Anterior cingulate cortex (tissue), 58 donors: ENCODE data around the gene S100A7A.

ENCODE experiments used
- DNase-seq, 58 donors: peaks; one replicate each; lab custom pipeline; 2025; lab: John Stamatoyannopoulos, UW

Gene S100A7A

DNA sequence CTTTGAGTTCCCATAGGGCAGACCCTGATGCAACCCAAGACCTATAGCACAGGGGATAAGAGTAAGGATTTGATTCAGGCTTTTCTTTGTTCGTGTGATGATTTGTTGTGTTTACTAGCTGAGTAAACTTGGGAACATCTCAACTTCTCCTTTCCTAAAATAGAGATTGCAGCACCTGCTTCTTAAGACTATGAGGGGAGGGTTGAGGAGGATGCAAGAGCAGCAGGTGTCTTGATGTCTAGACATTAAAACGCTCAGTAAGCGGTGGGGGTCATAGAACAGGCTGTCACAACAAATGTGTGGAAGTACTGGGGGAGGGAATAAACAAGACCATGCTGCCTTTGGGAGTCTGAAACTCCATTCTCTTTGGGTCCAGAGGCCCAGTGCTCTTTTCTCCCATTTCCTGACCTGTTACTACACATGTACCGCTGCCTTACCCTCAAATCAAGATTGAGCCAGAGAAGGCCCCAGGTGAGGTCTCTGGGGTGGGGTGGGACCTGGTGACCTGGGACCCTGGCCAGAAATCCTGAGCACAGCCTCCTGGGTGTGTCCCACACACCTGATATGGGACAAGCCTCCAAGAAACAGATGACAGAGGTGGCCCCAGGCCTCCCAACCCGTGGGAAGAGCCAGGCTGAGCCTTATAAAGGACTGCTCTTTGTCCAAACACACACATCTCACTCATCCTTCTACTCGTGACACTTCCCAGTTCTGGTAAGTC, at the start of gene S100A7A:
Gene S100A7A (plus strand): TSS at position 671 of the 721 bp plus-strand sequence. CDS start 1,563 bp downstream, outside the sequence.
- DNase-seq: no peak

DNA sequence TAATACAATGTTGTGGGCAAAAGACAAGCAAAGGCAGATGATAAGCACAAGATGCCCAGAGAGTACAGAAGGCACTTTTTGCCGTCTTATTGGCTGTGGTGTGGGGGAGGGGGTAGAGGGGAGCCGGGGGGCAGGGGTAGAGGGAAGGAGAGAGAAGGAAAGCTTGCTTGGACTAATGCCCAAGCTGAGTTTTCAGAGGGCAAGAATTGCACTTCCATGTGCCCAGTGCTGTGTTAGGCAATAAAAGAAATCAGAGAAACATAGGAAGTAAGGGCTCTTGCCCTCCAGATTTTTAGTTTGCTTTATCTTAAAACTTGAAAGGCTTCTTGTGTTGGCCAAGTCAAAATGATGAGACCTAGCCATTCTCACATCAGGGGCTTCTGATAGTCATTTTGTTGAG, 49.2 kb upstream of the S100A7A start:
- no peak for DNase-seq

DNA sequence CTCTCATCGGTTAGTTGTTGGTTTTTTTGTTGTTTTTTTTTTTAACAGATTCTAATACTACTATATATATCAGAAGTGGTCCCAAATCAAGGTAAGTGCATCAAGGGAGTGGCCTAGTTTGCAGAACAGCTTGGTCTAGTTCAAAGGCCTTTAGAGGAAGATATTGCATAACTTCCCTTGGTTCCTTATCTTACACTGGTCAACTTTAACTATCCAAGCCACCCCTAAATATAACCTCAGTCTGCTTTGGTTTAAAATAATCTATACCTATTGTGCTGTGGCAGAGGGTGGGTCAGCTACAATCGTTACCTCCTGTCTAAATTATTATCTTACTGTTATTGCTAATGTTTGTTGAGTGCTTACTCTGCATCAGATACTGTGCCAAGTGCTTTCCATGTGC, 47.8 kb upstream of the S100A7A start:
- DNase-seq: no peak

DNA sequence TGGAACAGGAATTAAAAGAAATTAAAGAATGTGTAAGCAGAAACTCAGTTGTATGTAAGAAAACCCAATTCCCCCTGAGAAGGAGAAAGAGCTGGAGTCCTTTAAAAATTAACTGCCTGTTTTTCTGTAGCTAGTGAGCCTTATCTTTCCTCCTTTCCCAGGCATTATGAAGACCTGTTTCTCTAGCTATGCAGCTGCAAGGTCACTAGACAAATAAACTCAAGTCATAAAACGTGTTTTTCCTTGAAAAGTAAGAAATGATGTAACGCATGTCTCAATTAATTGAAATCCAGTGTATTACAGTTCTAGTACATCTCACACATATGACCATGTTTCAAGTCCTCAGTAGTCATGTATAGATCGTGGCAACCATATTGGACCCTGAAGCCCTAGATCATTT, 46.2 kb upstream of the S100A7A start:
- no peak for DNase-seq

DNA sequence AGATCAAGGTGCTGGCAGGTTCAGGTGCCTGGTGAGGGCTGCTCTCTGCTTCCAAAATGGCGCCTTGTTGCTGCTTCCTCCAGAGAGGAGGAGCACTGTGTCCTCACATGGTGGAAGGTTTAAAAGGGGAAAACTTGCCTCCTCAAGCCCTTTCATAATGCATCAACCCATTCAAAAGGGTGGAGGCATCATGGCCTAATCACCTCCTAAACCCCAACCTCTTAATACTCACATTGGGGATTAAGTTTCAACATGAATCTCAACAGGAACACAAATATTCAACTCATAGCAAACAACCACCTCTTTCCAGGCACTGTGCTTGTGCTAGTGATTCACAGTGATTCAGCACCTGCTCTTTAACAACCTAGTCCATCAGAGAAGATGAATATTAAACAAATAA, 45.1 kb upstream of the S100A7A start:
- DNase-seq: no peak

DNA sequence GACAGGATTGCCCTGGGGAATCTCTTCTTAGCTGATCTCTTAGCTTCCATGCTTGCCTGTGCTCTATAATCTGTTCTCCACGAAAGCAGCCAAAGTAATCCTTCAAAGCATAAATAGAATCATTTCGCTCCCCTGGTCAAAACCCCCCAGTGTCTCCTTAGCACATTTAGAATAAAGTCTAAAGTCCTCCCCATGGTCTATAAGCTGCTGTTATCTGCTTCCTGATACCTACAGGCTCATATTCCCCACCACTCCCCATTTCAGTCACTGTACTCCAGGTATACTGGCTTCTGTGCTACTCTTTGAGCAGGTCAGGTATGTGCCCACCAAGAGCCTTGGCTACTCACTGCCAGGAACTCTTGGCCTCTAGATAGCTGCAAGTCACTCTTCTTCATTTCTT, 43.7 kb upstream of the S100A7A start:
- DNase-seq: no peak

DNA sequence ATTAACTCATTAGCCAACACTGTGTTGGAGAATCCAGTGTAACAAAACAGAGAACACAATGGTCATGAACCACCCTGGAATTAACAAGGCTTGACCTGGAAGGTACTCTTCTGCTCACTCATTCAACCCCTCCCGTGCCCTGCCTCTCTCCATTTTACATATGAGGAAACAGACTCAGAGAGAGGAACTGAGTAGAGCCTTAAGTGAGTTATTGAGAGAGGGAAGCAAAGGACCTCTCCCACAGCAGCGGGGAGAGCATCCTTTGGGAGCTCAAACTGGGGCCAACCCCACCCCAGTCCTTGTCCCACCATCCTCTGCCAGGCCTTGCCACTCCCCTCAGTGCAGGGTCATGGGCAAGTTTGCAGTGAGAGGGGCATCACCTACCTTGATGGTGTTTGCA, 42.2 kb upstream of the S100A7A start:
- no peak for DNase-seq

DNA sequence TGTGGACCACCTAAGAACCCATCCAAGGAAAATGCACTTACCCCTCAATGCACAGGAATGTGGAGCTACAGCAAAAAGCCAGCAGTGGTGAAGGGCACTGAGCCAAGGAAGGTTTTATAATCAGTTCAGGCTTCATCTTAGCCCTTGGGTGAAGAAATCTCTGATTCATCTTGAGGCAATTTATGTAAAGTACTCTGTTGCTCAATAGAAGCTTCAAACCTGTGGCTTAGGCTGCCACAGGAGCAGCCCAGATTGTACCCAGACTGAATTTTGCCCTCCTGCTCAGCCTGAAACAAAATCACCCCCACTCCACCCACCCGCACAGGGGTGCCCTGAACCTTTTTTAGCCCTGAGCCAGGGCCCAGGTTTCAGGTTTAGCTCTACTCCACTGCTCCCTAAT, 40.8 kb upstream of the S100A7A start, which contains the start of gene S100A12:
Gene S100A12 (minus strand): TSS at position 111 of the 400 bp plus-strand sequence. CDS start 1,029 bp downstream, outside the sequence.
- DNase-seq: peak in 1 of 58 donors; percentile 15

DNA sequence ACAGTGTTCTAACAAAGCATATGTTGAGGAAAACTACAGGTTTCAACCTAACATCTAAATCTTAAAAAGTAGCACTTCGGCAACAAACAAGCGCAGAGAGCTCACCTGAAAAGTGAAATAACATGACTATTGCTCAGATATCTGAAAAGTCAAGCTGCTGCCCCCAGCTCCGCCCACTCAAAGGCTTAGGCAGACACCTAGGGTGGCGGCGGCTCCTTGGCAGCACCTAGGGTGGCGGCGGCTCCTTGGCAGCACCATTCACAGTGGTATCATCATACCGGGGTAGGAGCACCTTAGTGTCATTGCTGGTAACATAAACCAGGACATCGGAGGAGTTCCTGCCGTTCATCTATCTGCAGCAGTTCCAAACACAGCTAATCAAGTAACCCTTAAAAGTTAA, 36.7 kb upstream of the S100A7A start:
- DNase-seq: no peak

DNA sequence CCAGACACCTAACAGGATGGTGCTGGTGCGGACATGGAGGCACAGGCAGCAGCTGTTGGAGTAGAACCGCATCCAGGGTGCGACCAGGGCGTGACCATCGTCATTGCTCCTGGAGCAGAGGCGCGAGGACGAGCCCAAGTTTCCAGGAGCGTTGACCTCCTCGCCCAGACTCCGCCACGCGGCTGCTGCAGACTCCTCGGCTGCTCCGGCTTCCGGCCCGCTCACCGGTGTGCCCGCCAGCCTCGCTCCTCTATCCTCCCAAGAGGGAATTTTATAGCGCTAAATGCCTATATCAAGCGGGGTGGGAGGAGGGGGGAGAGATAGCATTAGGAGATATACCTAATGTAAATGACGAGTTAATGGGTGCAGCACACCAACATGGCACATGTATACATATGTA, 35.6 kb upstream of the S100A7A start:
- no peak for DNase-seq

DNA sequence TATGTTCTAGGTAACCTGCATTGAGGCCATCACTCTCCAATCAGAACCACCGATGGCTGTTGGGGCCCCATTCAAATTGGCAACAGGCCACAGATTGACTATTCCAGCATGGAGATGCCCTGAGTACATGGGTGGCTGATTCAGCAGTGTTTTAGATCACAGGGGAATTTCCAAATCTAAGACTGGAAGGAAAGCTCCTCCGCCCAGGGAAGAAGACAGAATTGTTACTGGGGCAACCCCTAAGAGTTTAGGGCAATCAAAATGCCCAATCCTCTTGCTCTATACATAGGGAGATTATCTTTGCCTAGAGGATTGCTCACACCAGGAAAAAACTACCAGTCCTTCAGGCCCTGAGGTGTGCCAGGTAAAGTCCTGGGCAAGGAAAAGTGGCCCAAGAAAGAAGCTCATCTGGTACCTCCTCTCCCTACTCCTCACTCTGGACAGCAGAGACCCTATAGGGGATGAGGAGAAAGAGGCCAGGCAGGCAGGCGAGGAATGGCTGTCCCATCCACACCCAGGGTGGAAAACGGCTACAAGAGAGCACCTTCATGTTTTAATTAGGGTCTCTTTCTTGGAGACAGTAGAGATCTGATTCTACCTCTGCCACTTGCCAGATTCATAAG, 31.3 kb upstream of the S100A7A start:
- DNase-seq: no peak

DNA sequence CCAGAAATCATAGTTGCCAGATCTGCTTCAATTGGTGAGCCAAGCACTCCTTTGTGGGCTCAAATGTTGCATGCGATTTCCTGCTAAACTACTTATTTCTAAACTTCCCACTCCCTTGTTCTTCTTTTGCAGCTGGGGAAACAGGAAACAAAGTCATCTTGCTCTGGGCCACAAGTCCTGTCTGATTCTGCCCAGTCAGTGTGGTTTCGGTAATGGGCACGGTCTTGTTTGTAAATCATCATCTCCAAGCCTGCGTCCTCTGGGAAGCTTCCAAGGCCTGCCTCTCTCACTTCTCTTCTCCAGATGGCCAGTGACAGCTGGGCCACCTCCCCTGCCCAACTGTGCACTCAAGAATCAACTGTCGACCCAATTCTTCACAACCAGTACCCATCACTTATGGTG, 29.8 kb upstream of the S100A7A start:
- DNase-seq: peak in 14 of 58 donors; percentile 5 to 39 (median 12)

DNA sequence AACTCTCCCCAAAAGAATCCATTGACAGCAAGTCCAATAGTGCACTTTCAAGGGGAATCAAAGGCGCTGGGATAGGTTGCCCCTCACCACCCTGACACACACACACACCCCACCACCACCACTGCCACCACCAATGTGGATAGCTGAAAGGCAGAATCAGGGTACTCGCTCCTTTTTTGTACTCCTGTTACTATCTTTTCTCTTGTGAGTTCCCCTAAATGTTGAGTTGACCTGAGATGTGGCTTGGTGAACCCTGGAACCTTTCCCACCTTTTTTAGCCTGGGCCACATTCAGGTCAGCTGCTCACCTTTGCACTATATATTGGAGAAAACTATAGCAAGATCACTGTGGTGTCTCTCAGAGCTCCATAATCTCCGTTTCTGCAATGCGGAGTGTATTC, 29.3 kb upstream of the S100A7A start:
- no peak for DNase-seq

DNA sequence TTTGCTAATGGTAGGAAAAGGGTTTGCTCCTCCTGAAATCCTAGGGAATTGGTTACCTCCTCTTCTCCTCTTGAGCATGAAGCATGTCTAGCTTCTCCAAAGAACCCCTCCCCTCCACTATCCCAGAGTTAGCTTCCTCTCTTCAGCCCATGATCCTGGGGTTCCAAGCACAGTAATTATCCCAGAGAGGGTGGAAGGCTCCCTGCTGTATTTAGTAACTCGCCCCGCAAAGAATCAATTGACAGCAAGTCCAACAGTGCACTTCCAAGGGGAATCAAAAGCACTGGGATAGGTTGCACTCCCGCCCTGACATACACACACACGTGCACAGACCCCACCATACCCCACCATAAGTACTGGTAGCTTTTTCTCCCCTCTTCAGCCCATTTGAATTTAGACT, 28.5 kb upstream of the S100A7A start:
- no peak for DNase-seq

DNA sequence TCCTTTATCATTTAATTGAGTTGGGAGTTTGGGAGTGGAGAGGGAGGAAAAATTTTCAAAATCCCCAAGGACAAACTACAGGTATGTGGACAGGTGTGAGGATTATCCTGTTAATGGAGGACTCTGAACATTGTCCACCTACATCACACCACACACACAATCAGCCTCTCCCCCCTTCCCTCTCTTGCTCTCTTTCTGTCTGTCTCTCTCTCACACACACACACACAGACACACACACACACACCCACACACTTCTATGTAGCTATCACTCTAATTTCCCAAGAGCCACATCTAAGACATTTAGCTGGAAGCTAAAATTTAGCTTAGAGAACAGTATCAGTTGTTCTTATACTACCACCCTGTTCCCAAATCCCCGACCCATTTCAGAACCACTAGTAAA, 26.9 kb upstream of the S100A7A start:
- DNase-seq: no peak

DNA sequence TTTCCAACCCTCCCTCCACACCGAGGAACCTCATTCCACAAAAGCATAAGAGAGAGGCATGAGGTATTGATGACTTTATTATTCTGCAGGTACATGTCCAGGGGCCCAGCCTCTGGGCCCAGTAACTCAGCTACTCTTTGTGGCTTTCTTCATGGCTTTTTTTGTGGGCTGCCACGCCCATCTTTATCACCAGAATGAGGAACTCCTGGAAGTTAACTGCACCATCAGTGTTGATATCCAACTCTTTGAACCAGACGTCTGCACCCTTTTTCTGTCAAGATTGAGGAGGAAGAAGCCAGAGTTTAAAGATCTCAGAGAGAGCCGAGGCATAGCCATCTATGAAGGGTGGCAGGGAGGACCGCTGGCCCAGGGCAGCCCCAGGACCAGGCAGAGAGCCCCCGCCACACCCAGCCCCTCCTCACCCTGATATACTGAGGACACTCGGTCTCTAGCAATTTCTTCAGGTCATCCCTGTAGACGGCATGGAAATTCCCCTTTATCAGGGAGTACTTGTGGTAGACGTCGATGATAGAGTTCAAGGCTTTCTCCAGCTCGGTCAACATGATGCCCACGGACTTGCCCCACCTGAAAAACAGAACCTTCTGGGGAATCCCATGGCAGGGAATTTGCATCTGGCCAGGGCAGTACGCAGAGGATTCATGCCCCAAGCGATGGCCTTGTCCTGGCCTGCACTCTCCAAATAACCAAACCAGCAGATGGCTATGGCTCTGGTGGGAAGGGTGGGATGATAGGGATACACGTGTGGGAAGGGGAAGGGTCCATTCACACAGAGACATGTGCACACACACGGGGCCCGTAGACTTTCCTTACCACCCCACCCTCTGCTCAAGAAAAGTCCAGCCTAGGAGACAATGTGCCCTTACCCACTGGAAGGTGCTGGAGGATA, 26.1 kb upstream of the S100A7A start:
- no peak for DNase-seq

DNA sequence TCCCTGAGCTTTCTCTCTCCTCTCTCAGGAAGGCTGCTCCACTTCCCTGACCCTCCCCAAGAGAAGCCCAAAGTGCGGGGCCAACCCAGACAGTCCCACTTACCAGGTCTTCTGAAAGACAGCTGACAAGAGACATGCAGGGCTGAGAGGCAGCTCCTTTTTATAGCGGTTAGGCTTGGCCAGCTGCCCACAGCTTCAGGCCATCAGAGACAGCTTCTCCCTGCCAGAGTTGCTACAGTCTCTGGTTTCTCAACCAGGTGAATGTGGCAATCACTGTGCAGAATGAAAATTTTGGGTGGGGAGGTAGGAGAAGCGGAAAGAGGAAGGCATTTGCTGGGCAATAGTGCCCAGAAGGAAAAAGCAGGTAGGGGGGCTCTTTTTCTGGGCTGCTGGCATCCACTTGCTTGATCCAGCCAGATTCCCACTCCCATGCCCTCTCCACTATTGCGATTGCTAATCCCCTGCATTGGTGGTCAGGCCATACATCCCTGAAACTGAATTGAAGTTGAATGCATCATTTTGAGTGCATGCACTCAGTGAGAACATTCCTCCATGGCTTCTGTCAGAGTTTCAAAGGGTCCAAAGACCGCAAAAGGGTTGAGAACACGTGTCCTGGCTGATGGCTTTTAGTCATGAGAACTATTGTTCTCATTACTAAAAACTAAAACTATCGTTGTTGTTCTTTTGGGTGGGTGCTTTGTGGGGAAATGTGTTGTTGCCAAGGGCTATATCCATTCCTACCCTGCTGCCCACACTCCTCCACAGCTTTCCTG, 25.2 kb upstream of the S100A7A start, which contains the start of gene S100A8:
Gene S100A8 (minus strand): TSS at position 136 of the 773 bp plus-strand sequence. CDS start 538 bp downstream, outside the sequence.
- DNase-seq: peak in 10 of 58 donors; percentile 1 to 48 (median 11)

DNA sequence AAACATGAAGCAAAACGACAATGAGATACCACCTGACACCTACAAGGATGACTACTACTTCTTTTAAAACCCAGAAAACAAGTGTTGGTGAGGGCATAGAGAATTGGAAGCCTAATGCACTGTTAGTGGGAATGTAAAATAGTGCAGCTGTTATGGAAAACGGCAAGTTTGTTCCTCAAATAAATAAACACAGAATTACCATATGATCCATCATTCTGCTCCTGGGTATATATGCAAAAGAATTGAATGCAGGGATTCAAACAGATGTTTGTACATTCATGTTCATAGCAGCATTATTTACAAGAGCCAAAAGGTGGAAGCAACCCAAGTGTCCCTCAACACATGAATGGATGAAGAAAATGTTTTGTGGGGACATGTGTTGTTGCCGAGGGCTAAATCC, 24.1 kb upstream of the S100A7A start:
- DNase-seq: no peak

DNA sequence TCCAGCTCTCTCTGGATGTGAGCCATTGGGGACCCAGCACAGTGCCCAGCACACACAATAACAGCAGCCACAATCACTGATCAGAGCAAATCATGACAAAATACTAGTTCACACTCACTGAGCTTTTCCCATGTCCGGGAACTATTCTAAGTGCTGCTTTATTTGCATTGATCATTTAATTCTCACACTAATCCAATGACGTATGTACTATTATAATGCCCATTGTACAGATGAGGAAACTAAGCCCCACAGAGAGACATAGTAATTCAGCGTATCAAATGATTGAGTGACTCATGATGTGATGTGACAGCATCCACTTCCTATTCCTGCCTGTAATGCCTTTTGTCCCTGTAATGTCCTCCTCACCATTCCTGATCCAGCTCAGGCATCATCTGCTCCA, 23.5 kb upstream of the S100A7A start:
- DNase-seq: no peak

DNA sequence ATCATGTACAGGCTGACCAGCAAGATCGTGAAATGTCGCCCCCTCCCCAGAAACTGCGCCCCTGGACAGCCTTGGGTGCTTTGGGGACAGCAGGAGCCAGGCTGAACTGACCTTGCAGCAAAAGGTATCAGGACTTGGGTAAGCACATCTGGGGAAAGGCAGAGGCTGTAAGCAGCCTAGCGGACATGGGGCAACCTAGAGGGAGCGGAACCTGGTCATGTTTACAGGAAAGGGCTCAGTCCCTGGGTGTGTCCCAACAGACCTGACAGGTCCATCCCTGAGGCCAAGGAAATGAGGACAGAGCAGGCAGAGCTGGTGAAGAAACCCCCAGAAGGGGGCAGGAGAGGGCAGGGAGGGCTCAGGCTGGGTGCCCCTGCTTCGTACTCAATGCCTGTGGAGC, 22.4 kb upstream of the S100A7A start:
- no peak for DNase-seq
